Endothelial cell of coronary artery (primary cell): ENCODE results near the gene RFX5. TPM values are rescaled to one million over a fixed set of nuclear protein-coding genes. Genes with fewer than 3 reads are reported as not detected.

ENCODE experiments used
- total RNA-seq: library from RNA; depleted of rRNA; stranded (reverse); fragments of >200 nt; gene quantifications from 2 replicates; pipeline ENCODE4 v1.2.3, GENCODE V29; 2014

RFX5 gene
- total RNA-seq, result 38.9 and 44.3 TPM in 2 replicates

DNA sequence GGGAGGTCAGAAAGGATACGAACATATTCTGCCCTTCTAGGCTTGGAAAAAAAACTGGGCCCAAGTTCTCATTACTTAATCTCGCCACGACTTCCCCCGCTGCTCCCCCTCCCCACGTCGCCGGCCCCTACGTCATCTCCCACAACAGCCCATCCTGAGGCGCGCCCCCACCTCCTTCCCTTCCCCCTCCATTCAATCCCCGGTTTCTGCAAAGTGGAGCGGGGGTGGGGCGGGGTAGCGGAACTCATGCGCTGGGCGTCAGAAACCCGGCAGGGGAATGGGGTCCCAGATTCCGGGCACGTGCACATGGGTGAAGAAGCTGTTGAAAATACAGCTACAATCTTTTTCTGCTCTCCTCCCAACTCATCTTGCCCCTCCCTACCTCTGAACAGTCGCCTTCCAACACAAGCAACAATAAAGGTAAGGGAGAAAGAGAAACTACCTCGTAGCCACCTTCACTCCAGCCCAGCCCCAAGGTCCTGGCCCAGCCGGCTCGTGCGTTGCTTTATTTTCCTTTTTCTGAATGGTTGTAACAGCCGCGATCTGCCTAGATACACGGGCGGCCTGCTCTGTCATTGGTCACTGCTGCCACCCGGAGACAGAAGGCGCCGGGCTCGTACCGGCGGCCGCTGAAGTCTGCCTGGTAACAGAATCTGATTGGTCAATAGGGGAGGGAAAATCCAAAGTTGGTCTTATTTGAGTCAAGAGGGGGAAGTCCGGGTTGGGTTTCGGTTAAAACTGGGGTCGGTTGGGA, at the start of gene RFX5:
RFX5 (minus strand) TSS at position 484 of the 754 bp plus-strand sequence. CDS start 932 bp downstream, outside the sequence.

DNA sequence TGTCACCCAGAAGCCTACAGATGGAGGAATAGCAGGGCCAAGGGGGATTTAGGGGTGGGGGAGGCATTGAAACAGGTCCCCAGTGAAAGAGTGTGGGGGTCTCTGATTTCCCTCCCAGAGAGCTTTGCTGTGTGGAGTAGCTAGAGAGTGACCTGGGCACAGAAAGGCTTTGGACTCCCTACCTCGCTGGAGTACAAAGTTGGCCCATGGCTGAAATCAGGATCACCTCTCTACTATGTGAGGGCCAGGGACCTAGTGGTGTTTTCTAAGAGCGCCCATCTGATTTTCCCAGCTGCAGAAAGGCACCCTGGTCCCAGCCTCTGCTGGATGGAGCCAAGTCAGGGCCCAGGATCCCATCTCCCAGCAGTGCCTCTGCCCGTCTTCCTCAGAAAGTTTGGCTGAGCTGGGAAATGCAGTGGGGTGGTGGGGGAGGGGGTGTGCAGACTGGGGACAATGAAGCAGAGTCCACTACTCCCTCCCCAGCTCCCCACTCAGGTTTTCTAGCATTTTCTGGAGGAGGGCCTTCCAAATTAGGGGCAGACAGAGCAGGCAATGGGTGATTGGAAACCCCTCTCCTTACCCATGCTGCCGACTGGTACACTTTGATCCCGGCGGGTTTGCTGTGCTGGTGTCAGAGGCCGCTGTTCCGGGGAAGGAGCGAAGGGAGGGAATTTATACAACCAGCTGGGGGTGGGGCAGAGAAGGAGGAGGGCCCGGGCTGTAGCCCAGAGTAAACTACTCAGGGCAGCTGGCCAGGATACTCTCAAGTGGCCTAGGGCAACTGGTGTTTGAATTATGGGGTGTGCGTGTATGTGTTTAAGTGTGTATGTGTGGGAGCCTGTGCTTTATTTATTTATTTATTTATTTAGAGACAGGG, 25.2 kb upstream of the RFX5 start, which contains the start of gene SELENBP1:
SELENBP1 (minus strand) TSS at position 648 of the 877 bp plus-strand sequence; CDS start at position 584, 64 bp downstream.

DNA sequence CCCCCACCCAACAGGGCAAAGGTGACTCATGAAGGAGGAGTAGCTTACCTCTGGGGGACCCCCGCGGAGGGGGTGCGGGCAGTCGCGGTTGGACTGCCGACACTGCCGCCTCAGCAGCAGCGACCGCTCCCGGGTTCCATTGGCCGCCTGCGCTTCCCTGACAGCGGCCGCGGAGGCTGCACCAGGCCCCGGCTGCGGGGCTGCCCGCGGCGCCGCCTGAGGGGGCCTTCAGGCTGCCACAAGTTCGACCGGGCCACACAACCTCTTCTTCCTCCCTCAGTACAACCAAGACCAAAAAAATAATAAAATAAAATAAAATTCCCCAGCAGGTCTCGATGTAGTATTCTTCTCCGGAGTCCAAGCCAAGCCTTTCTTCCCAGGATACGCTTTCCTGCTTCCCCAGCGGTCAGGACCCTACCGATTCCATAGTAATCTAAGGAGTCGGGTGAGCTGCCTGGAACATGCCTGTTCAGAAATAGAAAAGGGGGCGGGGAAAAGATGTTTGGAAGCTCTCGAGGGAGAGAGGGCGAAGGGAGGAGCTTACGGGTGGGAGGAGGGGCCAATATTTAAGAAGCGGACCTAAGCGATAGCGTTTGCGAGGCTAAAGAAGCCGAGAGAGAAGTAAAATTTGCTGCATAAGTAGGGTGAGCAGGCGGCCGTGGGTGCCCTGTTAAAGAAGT, 19.7 kb downstream of the RFX5 start, which contains the start of gene PI4KB:
PI4KB (minus strand) TSS at position 194 of the 680 bp plus-strand sequence. CDS start 10,935 bp downstream, outside the sequence.

Other genes with a start within 250 kb of the RFX5 start
- 8.9 and 11.3 TPM in 2 replicates for gene SEMA6C, start 200.6 kb downstream of the RFX5 start, total RNA-seq
- gene TNFAIP8L2, start 190.6 kb downstream of the RFX5 start, total RNA-seq, result not detected in 2 replicates
- 2.9 and 4.8 TPM in 2 replicates for gene LYSMD1, start 181.3 kb downstream of the RFX5 start, total RNA-seq
- 20.8 and 21.0 TPM in 2 replicates for gene SCNM1, start 181.1 kb downstream of the RFX5 start, total RNA-seq
- 0.28 and 0.36 TPM in 2 replicates for gene TMOD4, start 171.3 kb downstream of the RFX5 start, total RNA-seq
- 56.9 and 58.1 TPM in 2 replicates for gene VPS72, start 157.1 kb downstream of the RFX5 start, total RNA-seq
- 37.8 and 48.8 TPM in 2 replicates for gene PIP5K1A, start 148.7 kb downstream of the RFX5 start, total RNA-seq
- 296 and 298 TPM in 2 replicates for gene PSMD4, start 92.5 kb downstream of the RFX5 start, total RNA-seq
- gene ZNF687, start 65.0 kb downstream of the RFX5 start, total RNA-seq, result 6.8 and 8.2 TPM in 2 replicates
- 36.1 and 37.5 TPM in 2 replicates for gene PI4KB, start 19.8 kb downstream of the RFX5 start, total RNA-seq
- 5.5 and 12.2 TPM in 2 replicates for gene SELENBP1, start 25.5 kb upstream of the RFX5 start, total RNA-seq
- gene PSMB4, start 52.3 kb upstream of the RFX5 start, total RNA-seq, result 348 and 427 TPM in 2 replicates
- gene POGZ, start 112.2 kb upstream of the RFX5 start, total RNA-seq, result 13.9 and 28.3 TPM in 2 replicates
- gene CGN, start 164.1 kb upstream of the RFX5 start, total RNA-seq, result 0.09 and 0.45 TPM in 2 replicates
- gene TUFT1, start 193.1 kb upstream of the RFX5 start, total RNA-seq, result 2.5 and 11.8 TPM in 2 replicates